Measurements from ENCODE around the gene FOXN3.
"Not testable (repeated sequence)": the region's sequence is repeated elsewhere in the genome, so short reads cannot be mapped to it uniquely, and the experiment has no call there.

Gene FOXN3

GRCh38 chr14:89250655-89250975, 166.4 kb downstream of the FOXN3 start:
- DNase-seq (ENCODE audit: low spot score): not testable (repeated sequence)

- DNase-seq (ENCODE audit: low spot score): no peak
Observed at GRCh38 chr14:89249972-89250654, 166.9 kb downstream of the FOXN3 start.

DNA sequence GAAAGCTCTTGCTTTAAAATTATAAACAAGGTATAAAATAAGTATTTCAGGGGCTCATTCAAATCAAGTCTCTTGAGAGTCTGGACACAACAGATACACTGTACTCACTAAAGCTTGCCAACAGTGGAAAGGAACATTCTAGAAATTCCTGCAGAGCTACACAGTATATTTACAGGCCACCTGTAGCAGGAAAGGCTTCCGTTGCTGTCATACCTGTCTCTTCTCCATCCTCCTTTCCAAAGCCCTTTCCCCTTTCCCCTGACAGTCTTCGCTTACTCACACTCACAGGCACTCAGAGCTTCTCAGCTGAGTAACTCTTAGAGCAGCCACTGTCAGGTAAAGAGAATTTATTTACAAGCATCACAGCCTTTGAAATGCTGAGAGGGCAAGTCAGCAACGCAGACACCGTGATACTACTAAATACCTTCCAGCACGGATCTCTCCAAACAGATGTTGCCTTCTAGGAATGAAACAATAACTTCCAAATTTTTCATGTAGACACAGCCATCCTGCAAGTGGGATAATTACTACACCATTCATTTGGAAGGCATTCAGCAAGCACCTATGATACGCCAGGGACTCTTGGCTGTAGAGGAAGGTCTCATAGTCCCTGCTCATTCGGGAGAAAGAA, 167.9 kb downstream of the FOXN3 start:
- DNase-seq (ENCODE audit: low spot score): no peak

DNA sequence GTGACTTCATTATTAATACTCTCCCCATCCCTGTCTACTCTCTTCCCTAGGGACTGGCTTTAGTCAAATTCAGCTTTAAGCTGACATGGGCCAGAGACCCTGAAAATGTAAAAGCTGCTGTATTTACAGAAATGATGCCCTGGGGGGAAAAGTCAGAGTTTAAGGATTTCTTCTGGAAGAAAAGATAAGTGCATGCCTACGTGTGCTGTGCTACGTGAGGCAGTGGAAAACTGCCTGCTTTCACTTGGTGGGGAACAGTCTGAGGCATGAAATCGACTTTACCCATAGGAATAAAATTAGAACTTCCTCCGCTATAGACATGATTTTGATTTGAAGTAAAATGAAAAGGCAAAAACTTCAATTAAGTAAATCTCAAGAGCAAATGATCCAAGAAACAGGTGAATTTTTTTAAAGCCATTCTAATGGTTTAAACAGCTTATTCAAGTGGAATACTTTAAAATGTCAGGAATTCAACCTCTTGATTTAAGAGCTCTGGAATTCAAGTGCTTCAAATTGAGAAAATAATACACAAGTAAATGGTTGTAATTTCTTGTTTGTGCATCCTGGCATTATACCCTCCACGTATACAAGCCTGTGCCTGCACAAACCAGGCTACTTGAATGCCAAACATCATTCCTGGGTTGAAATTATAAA, 168.5 kb downstream of the FOXN3 start:
- no peak for DNase-seq (ENCODE audit: low spot score)

GRCh38 chr14:89247457-89248122, 169.4 kb downstream of the FOXN3 start:
- no peak for DNase-seq (ENCODE audit: low spot score)

GRCh38 chr14:89246290-89246689, 170.7 kb downstream of the FOXN3 start:
- DNase-seq (ENCODE audit: low spot score): no peak

GRCh38 chr14:89245802-89246201, 171.2 kb downstream of the FOXN3 start:
- DNase-seq (ENCODE audit: low spot score): no peak

GRCh38 chr14:89244720-89245119, 172.3 kb downstream of the FOXN3 start:
- no peak for DNase-seq (ENCODE audit: low spot score)

GRCh38 chr14:89243741-89244140, 173.3 kb downstream of the FOXN3 start:
- DNase-seq (ENCODE audit: low spot score): no peak

DNA sequence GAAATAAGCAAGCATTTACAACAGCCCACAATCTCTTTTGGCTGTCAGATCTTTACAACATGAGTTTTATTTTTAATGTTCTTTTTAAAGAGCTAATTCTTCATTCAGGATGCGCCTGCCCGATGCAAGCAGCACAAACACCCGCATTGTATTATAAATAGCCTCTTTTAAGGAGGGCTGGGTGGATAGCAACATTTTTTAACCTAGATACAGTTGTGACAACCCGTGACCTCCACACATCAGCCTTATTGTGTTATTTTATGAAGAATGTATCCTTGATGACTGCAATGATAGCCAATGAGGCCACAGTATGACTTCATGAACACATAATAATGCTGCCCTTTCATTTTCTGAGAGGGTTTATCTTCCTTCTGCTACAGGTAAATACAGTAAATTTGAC, 173.7 kb downstream of the FOXN3 start:
- DNase-seq (ENCODE audit: low spot score): no peak

DNA sequence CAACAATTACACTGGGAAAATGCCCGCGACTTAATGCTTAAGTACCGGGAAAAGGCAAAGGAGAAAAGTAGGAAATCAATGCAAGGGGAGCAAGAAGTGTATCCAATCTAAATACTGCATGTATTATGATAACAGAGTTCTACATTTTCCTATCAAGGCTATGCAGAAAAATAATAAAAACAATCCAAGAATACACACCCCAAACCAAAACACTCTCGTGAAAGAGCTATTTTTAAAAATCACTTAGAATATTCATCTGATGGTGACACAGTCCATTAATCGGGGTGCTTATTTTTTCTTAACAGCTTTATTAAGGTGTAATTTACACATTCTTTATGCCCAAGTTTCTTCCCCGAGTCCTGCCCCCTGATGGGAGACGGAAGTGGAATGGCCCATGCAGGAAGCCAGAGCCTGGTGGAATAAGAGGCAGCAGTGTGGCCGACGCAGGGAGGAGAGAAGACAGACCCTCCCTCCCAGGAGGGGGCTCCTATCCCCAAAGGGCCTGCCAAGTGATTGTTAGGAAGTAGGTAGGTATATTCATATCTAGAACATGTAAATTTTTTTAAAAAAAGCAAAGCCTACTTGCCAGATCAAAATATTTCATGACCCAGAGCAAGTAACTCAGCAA, 174.3 kb downstream of the FOXN3 start:
- DNase-seq (ENCODE audit: low spot score): no peak

DNA sequence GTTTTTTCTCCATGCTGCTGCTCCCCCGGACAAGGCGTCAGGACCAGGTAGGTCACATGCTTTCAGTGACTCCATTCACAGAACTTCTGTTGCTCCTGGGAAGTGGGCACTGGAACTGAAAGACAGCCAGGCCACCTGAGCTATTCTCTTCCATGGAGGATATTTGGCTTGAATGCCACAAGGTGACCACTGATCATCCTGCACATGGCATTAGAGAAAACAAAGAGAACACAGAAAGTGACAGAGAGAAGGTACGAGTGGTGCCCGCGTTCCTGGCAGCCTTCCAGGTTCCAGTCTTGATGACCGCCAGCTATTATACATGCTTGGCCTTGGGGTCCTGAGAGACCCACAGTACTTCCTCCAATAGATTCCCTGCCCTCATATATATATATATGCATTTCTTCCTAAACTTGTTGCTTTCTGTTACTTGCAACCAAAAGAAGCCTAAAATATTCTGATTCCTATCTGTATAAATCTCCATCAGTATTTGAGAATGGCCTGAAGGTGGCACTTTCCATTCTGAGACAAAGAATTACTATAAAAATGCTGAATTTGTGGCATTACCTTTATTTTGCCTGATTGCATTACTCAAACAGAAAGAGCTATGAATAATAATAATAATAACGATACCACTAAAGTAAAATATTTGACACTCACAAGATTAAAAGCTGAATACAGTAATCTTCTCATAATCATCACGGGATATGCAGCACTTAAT, 174.9 kb downstream of the FOXN3 start:
- no peak for DNase-seq (ENCODE audit: low spot score)

DNA sequence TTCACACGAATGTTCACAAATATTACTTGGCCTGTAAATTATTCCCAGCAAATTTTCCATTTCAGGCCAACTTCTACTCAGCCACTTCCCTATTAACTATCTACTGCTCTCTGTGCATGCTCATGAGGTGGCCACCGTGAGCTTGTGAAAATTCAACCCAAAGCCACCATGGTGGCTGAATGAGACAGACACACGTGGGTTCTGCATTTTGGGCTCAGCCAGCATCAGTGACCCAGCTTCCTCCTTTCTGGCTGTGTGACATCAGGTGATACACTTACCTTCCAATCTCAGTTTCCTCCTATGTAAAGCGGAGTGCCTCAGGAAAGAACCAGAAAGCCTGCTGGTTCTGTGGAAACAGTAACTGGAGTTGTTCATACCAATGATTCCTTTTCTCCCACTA, 175.8 kb downstream of the FOXN3 start:
- no peak for DNase-seq (ENCODE audit: low spot score)

DNA sequence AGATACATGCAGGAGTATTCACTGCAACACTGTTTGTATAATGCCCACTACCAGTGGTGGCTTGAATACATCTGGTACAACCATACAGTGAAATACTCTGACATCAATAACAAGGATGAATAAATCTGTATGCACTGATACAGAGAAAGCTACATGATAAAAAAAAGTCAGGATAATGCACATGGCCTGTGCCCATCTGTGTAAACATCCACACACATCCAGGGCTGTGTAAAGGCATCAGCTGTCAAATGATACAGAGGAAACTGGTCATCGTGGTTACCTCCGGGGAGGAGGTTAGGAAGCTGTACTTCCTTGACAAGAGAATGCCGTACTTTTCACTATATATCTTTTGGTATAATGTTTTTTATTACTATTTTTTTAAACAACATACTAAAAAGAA, 176.6 kb downstream of the FOXN3 start:
- no peak for DNase-seq (ENCODE audit: low spot score)

GRCh38 chr14:89239023-89239422, 178.0 kb downstream of the FOXN3 start:
- DNase-seq (ENCODE audit: low spot score): no peak

DNA sequence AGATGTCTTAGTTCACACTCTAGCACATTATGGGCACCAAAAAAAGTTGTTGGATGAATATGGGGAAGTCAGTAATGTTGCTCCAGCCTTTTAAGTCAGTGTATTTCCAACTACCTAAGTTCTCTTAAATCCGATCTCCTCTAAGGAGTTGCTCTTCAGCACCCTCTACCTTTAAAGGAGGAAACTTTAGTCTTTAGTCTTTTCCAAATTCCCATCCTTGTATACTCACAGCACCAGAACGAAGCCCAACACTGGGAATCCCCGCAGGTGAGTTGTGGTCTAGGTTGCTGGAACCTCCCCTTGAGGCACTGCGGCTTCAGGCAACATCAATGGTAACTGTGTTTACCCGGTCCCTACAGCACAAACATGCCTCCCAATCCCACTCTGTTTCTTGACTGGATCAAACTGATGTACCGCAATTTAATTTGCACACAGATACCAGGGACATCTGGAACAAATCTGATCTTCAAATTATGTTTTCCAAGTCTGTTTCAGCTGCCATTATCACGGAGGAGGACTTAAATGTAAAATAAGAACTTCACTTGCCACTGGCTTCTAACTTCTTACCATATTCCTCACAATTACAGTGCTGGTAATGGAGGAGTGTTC, 179.0 kb downstream of the FOXN3 start:
- no peak for DNase-seq (ENCODE audit: low spot score)

- DNase-seq (ENCODE audit: low spot score): no peak
Observed at GRCh38 chr14:89236851-89237250, 180.2 kb downstream of the FOXN3 start.

GRCh38 chr14:89233184-89233583, 183.8 kb downstream of the FOXN3 start:
- no peak for DNase-seq (ENCODE audit: low spot score)

DNA sequence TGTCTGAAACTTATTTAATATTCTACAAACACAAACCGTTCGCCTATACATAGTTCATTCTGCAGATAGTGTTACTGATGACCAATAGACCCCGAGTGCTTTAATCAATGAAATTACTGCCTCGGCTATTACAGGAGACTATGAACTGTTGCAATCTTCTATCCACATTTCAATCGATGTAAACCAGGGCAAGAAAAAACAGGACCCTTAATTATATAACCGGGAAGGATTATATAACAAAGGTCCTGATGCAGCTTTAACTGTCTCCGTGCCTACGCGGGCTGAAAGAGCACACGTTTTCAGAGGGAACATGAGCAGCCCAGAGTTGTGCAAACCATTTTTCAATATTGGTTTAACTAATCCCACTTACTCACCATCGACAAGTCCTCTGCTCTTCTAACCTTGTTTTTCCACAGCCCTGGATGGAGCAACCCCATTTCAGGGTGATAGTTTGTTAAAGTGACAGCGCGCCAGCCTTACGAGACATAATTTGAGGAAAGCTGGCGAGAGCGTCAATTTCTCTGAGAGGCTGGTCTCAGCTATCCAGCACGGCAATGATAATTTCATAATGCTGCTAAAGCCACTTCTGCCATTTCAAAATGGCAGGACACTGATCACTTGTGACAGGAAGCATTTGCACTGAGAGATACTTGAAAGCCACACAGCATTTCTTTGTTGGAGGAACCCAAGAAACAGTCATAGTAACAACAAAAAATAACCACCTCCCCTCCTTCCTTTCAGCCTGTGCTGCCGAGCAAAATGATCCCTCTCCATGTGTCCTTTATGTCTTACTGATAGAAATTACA, 184.6 kb downstream of the FOXN3 start:
- no peak for DNase-seq (ENCODE audit: low spot score)

GRCh38 chr14:89231426-89232113, 185.5 kb downstream of the FOXN3 start:
- DNase-seq (ENCODE audit: low spot score): no peak

Measured in CD4-positive, alpha-beta T cell treated with Interleukin-2 at 100 ng/mL for 4 hours (primary cell).